ENCODE results near the gene NAA80.

GRCh38 chr3:50267280-50267913, 31.8 kb downstream of the NAA80 start:
- no peak for TF ChIP-seq SP1 (IDR thresholded peaks at IDR 0.05)
- TF ChIP-seq FOXA1 (IDR thresholded peaks at IDR 0.05): no peak
- TF ChIP-seq FOXM1 (IDR thresholded peaks at IDR 0.05; ENCODE audit: borderline replicate concordance): no peak
- TF ChIP-seq HDGF (IDR thresholded peaks at IDR 0.05; ENCODE audit: borderline replicate concordance): no peak
- no peak for TF ChIP-seq SUZ12 (IDR thresholded peaks at IDR 0.05)
- TF ChIP-seq FOXK2 (IDR thresholded peaks at IDR 0.05): no peak
